Neutrophil (primary cell): Measurements from ENCODE around the gene KLHL13.

Experiments used
- H3K27ac ChIP-seq: fragments of 200-600 bp; sonication (generic); 2 replicates; pipeline ENCODE4 v1.5.1; 2016; ENCODE audit warnings: mild to moderate bottlenecking, moderate library complexity
- H3K27me3 ChIP-seq: fragments of 200-600 bp; sonication (generic); 2 replicates; pipeline ENCODE4 v1.6.0; 2016; ENCODE audit warnings: mild to moderate bottlenecking
- H3K36me3 ChIP-seq: fragments of 200-600 bp; sonication (generic); 2 replicates; pipeline ENCODE4 v1.5.1; 2017
- H3K4me1 ChIP-seq, 2 experiments: fragments of 200-600 bp in 1 of 2; sonication (generic) in 1 of 2; 1 replicate in 1 of 2; 2 replicates in 1 of 2; pipeline versions ENCODE4 v1.5.1 to v1.6.1; 2013 to 2016; ENCODE audit warnings: low read depth in 1 of 2, low read length in 1 of 2, mild to moderate bottlenecking in 1 of 2, moderate library complexity in 1 of 2; ENCODE audit not compliant: control insufficient read depth in 1 of 2, insufficient read depth in 1 of 2
- H3K4me3 ChIP-seq, 2 experiments: fragments of 200-600 bp in 1 of 2; sonication (generic) in 1 of 2; 1 replicate in 1 of 2; 2 replicates in 1 of 2; pipeline ENCODE4 v1.5.1; 2013 to 2016; ENCODE audit warnings: low read depth in 1 of 2, low read length in 1 of 2, mild to moderate bottlenecking in 1 of 2, moderate library complexity in 1 of 2
- H3K9me3 ChIP-seq: fragments of 200-600 bp; sonication (generic); 2 replicates; pipeline ENCODE4 v1.5.1; 2016
- TF ChIP-seq, protein P1 (sequence below): fragments of 200-600 bp; sonication (generic); IDR thresholded peaks from 2 replicates; pipeline ENCODE4 v1.5.1; 2016; ENCODE audit warnings: antibody characterized with exemption

Gene KLHL13

GRCh38 chrX:117854806-117855205 is 261.8 kb downstream of the KLHL13 start:
- Histone ChIP-seq H3K4me3 (no peak overlapping the region), H3K36me3 (no peaks in the 10 kb centered on the region), H3K4me1 (no peaks in the 10 kb centered on the region), H3K27me3 (no peaks in the 10 kb centered on the region), H3K27ac (no peak overlapping the region), H3K9me3 (no peaks in the 10 kb centered on the region)
- TF ChIP-seq, protein P1, sequence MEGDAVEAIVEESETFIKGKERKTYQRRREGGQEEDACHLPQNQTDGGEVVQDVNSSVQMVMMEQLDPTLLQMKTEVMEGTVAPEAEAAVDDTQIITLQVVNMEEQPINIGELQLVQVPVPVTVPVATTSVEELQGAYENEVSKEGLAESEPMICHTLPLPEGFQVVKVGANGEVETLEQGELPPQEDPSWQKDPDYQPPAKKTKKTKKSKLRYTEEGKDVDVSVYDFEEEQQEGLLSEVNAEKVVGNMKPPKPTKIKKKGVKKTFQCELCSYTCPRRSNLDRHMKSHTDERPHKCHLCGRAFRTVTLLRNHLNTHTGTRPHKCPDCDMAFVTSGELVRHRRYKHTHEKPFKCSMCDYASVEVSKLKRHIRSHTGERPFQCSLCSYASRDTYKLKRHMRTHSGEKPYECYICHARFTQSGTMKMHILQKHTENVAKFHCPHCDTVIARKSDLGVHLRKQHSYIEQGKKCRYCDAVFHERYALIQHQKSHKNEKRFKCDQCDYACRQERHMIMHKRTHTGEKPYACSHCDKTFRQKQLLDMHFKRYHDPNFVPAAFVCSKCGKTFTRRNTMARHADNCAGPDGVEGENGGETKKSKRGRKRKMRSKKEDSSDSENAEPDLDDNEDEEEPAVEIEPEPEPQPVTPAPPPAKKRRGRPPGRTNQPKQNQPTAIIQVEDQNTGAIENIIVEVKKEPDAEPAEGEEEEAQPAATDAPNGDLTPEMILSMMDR = no peak

DNA sequence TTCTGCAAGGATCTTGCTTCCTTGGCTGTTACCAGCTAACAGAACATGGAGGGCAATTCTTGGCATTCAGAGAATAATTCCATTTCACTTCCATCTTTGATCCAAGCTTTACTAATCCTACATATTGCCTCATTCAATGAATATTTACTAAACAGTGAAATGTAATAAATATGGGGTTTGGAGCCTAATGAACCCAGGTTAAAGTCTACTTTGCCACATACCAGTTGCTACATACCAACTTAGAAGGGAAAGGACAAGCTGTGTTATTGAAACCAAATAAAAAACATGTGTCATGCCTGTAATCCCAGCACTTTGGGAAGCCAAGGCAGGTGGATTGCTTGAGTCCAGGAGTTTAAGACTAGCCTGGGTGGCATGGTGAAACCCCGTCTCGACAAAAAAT is 265.6 kb downstream of the KLHL13 start:
- H3K27ac ChIP-seq = no peak overlapping the region
- no peaks in the 10 kb centered on the region for H3K27me3 ChIP-seq
- H3K36me3 ChIP-seq = no peaks in the 10 kb centered on the region
- no peaks in the 10 kb centered on the region for H3K4me1 ChIP-seq
- TF ChIP-seq, protein P1 = no peak
- H3K4me3 ChIP-seq = no peak overlapping the region
- H3K9me3 ChIP-seq = no peaks in the 10 kb centered on the region
